HT1080 (cell line): Measurements from ENCODE around the gene HES7. TPM values are rescaled to one million over a fixed set of nuclear protein-coding genes. Genes with fewer than 3 reads are reported as not detected.
A peak's percentile ranks its signal among the peaks of the same experiment; 100 is the strongest.
"Not testable (repeated sequence)": the region's sequence is repeated elsewhere in the genome, so short reads cannot be mapped to it uniquely, and the experiment has no call there.

Experiments
- DNase-seq: peaks from one replicate; pipeline ENCODE4 v3.0.0-alpha.2; 2015; ENCODE audit warnings: low read depth
- polyA plus RNA-seq, 2 experiments: library from polyadenylated mRNA; depleted of rRNA; stranded (reverse); fragments of >200 nt; gene quantifications; 2 replicates each; pipeline ENCODE4 v1.2.3, GENCODE V29; 2015
- total RNA-seq: library from RNA; depleted of rRNA; stranded (reverse); fragments of >200 nt; shearing (Covaris generic); gene quantifications from 2 replicates; pipeline ENCODE4 v1.2.3, GENCODE V29; 2014; rRNA removed

Gene HES7
- total RNA-seq = 0.43 and 1.8 TPM in 2 replicates
- polyA plus RNA-seq (2015; cell fraction: cytosol; rRNA removed) = 0.37 and 0.79 TPM in 2 replicates
- 1.9 and 3.0 TPM in 2 replicates for polyA plus RNA-seq (2015; cell fraction: nucleus; rRNA removed)

GRCh38 chr17:8123695-8124349, at the start of gene HES7:
HES7 (minus strand) TSS chr17:8124106; CDS start chr17:8124084, 22 bp downstream.
- DNase-seq = peak; percentile 42

GRCh38 chr17:8173056-8173870, 49.4 kb upstream of the HES7 start:
- peak; percentile 99 for DNase-seq

GRCh38 chr17:8170186-8170585, 46.3 kb upstream of the HES7 start:
- DNase-seq = not testable (repeated sequence)

- DNase-seq = no peak
Measured at GRCh38 chr17:8167526-8167925, 43.6 kb upstream of the HES7 start.

- no peak for DNase-seq
Measured at GRCh38 chr17:8166731-8167130, 42.8 kb upstream of the HES7 start.

GRCh38 chr17:8164815-8165131, 40.9 kb upstream of the HES7 start:
- no peak for DNase-seq

- peak; percentile 38 for DNase-seq
Measured at GRCh38 chr17:8163978-8164814, 40.3 kb upstream of the HES7 start.

GRCh38 chr17:8162997-8163977, 39.4 kb upstream of the HES7 start:
- no peak for DNase-seq

- DNase-seq = peak; percentile 45
Measured at GRCh38 chr17:8162233-8162996, 38.5 kb upstream of the HES7 start, which contains the start of gene VAMP2. VAMP2 (minus strand) TSS chr17:8162948; CDS start chr17:8162879, 69 bp downstream.

- no peak for DNase-seq
Measured at GRCh38 chr17:8161289-8162232, 37.7 kb upstream of the HES7 start.

- DNase-seq = no peak
Measured at GRCh38 chr17:8160741-8161221, 36.9 kb upstream of the HES7 start.

GRCh38 chr17:8160224-8160577, 36.3 kb upstream of the HES7 start:
- no peak for DNase-seq

GRCh38 chr17:8159459-8160223, 35.7 kb upstream of the HES7 start:
- DNase-seq = no peak

- DNase-seq = no peak
Measured at GRCh38 chr17:8159032-8159400, 35.1 kb upstream of the HES7 start.

GRCh38 chr17:8158267-8159031, 34.5 kb upstream of the HES7 start:
- DNase-seq = peak; percentile 85

GRCh38 chr17:8156246-8156992, 32.5 kb upstream of the HES7 start:
- peak; percentile 100 for DNase-seq

GRCh38 chr17:8155996-8156245, 32.0 kb upstream of the HES7 start:
- DNase-seq = no peak
